HepG2 (cell line): ENCODE results near the gene BCAS3. TPM values are rescaled to one million over a fixed set of nuclear protein-coding genes. Genes with fewer than 3 reads are reported as not detected.

Source experiments
- ATAC-seq: fragments of 200-7000 bp; cut with Tn5 transposase; 3 replicates; pipeline ENCODE4 v1.9.1; 2020; ENCODE audit warnings: mild to moderate bottlenecking, moderate library complexity
- BruUV-seq: library from RNA; stranded (reverse); fragments of 400-500 nt; replicated peaks from 2 replicates; lab custom pipeline; 2021; lab: Mats Ljungman, UMichigan
- CTCF ChIA-PET: fragments of 300-600 bp; formaldehyde crosslinking; extraction: SDS; loops from one replicate; lab custom pipeline; 2021; ENCODE audit warnings: low total read pairs, inconsistent platforms, low intra/inter-chr PET ratio; lab: Yijun Ruan, JAX
- POLR2A ChIA-PET: fragments of 350-600 bp; sonication (Branson Sonifier 250); formaldehyde crosslinking; loops from one replicate; lab custom pipeline; 2020; ENCODE audit warnings: antibody characterized with exemption, inconsistent platforms; lab: Yijun Ruan, JAX
- DNase-seq: peaks from one replicate; pipeline ENCODE4 v3.0.0-alpha.2; 2015; ENCODE audit warnings: low spot score
- FAIRE-seq: peaks from 3 replicates; lab custom pipeline; 2011; peaks lifted over from hg19 to GRCh38; lab: Jason Lieb, UNC
- H2AFZ ChIP-seq: one replicate; pipeline ENCODE4 v1.6.1; 2011; ENCODE audit warnings: low read length, inconsistent platforms
- H3K27ac ChIP-seq: fragments of 300-600 bp; 3 replicates; pipeline ENCODE4 v1.8.0; 2011; ENCODE audit warnings: mixed run types, mild to moderate bottlenecking, mixed read lengths, low read length, inconsistent platforms; ENCODE audit not compliant: insufficient read depth; ENCODE audit errors: extremely low read length
- H3K27me3 ChIP-seq, 2 experiments: fragments of 200-600 bp in 1 of 2; 2 replicates in 1 of 2; 3 replicates in 1 of 2; pipeline versions ENCODE4 v1.6.0 to v1.8.0; 2011; ENCODE audit warnings: low read length in 2 of 2, mild to moderate bottlenecking in 2 of 2, moderate library complexity in 2 of 2, inconsistent platforms in 1 of 2; ENCODE audit not compliant: insufficient read depth in 2 of 2, control insufficient read depth in 1 of 2
- H3K36me3 ChIP-seq, 2 experiments: fragments of 200-600 bp in 1 of 2; replicated peaks in 1 of 2; 2 replicates in 1 of 2; 3 replicates in 1 of 2; pipeline versions ENCODE4 v1.5.1 to v1.8.0; 2011; ENCODE audit warnings: low read length in 2 of 2, inconsistent platforms in 1 of 2; ENCODE audit not compliant: insufficient read depth in 2 of 2, control insufficient read depth in 1 of 2
- H3K4me1 ChIP-seq: 2 replicates; pipeline ENCODE4 v1.5.1; 2012; ENCODE audit warnings: low read length, inconsistent platforms; ENCODE audit not compliant: insufficient read depth
- H3K4me2 ChIP-seq: 2 replicates; pipeline ENCODE4 v1.6.0; 2011; ENCODE audit warnings: low read depth, low read length, inconsistent platforms
- H3K4me3 ChIP-seq, 3 experiments: fragments of 200-600 bp in 1 of 3; sonication (generic), shearing (Covaris generic) in 1 of 3; replicated peaks in 1 of 3; 2 replicates each; pipeline ENCODE4 v1.5.1; 2011 to 2016; ENCODE audit warnings: low read length in 3 of 3, inconsistent platforms in 2 of 3, low read depth in 2 of 3, mild to moderate bottlenecking in 2 of 3, control low read depth in 1 of 3, mixed read lengths in 1 of 3; ENCODE audit not compliant: insufficient read depth in 1 of 3
- H3K79me2 ChIP-seq: one replicate; pipeline ENCODE4 v1.6.1; 2011; ENCODE audit warnings: low read length, inconsistent platforms; ENCODE audit not compliant: insufficient read depth
- H3K9ac ChIP-seq: 2 replicates; pipeline ENCODE4 v1.6.0; 2011; ENCODE audit warnings: mild to moderate bottlenecking, low read depth, low read length, inconsistent platforms; ENCODE audit not compliant: insufficient read depth
- H3K9me3 ChIP-seq: 2 replicates; pipeline ENCODE4 v1.5.1; 2012; ENCODE audit warnings: mild to moderate bottlenecking, low read length
- H4K20me1 ChIP-seq: 2 replicates; pipeline ENCODE4 v1.6.0; 2011; ENCODE audit warnings: inconsistent platforms, mild to moderate bottlenecking, low read length, moderate library complexity; ENCODE audit not compliant: insufficient read depth
- ASH2L ChIP-seq: fragments of 300-600, 200-600 bp; sonication (generic); IDR thresholded peaks from 2 replicates; pipeline ENCODE4 v1.7.0; 2017; ENCODE audit warnings: low read depth, mild to moderate bottlenecking, moderate library complexity, mixed read lengths, low read length; ENCODE audit not compliant: insufficient read length
- DRAP1 ChIP-seq: IDR thresholded peaks from 2 replicates; pipeline ENCODE4 v1.6.1; 2016; ENCODE audit warnings: missing genetic modification reagents, missing compliant biosample characterization
- JUND ChIP-seq: sonication (generic); formaldehyde crosslinking; IDR thresholded peaks from 2 replicates; pipeline ENCODE4 v1.8.0; 2022; ENCODE audit warnings: mild to moderate bottlenecking, missing genetic modification reagents
- MIXL1 ChIP-seq: IDR thresholded peaks from 2 replicates; pipeline ENCODE4 v1.6.1; 2016
- RAD21 ChIP-seq: fragments of 450-650 bp; formaldehyde crosslinking; IDR thresholded peaks from 2 replicates; pipeline ENCODE4 v1.5.0; 2020; ENCODE audit warnings: mild to moderate bottlenecking
- RXRB ChIP-seq: IDR thresholded peaks from 2 replicates; pipeline ENCODE4 v1.6.1; 2016; ENCODE audit warnings: borderline replicate concordance, missing genetic modification reagents, missing compliant biosample characterization
- SMC3 ChIP-seq: IDR thresholded peaks from 2 replicates; pipeline ENCODE4 v1.6.1; 2011; ENCODE audit warnings: low read length, improper control_type of control experiment
- STAG1 ChIP-seq: sonication (generic); formaldehyde crosslinking; IDR thresholded peaks from 2 replicates; pipeline ENCODE4 v1.4.0; 2020; ENCODE audit warnings: missing genetic modification reagents
- TRAFD1 ChIP-seq: sonication (generic); formaldehyde crosslinking; IDR thresholded peaks from 2 replicates; pipeline ENCODE4 v1.5.1; 2020; ENCODE audit warnings: missing genetic modification reagents, mild to moderate bottlenecking, borderline replicate concordance
- ZKSCAN8 ChIP-seq: IDR thresholded peaks from 2 replicates; pipeline ENCODE4 v1.6.1; 2016; ENCODE audit warnings: borderline replicate concordance, missing genetic modification reagents, missing compliant biosample characterization
- ZNF331 ChIP-seq: sonication (generic); formaldehyde crosslinking; IDR thresholded peaks from 2 replicates; pipeline ENCODE4 v1.4.0; 2020; ENCODE audit warnings: missing genetic modification reagents
- ZNF335 ChIP-seq: sonication (generic); formaldehyde crosslinking; IDR thresholded peaks from 2 replicates; pipeline ENCODE4 v1.4.0; 2020; ENCODE audit warnings: missing genetic modification reagents
- ZNF775 ChIP-seq: sonication (generic); formaldehyde crosslinking; IDR thresholded peaks from 2 replicates; pipeline ENCODE4 v1.4.0; 2020; ENCODE audit warnings: missing genetic modification reagents, mild to moderate bottlenecking, moderate library complexity, borderline replicate concordance
- ZNF782 ChIP-seq: sonication (generic); formaldehyde crosslinking; IDR thresholded peaks from 2 replicates; pipeline ENCODE4 v1.4.0; 2020; ENCODE audit warnings: missing genetic modification reagents, mild to moderate bottlenecking, borderline replicate concordance
- WGBS: methylation state at CpG from one replicate; pipeline ENCODE4 v1.1.6; 2017; ENCODE audit warnings: low lambda C conversion rate; 5-methylcytosine and 5-hydroxymethylcytosine counted together
- in situ Hi-C: cut with HindIII; loops from 2 replicates; pipeline ENCODE4 v1.10.0; 2017; ENCODE audit warnings: low pct_unique_long_range_greater_than_20kb; ENCODE audit not compliant: extremely low pct_ligation_motif_present
- intact Hi-C: fragments of 100-400 bp; cut with micrococcal nuclease; formaldehyde crosslinking; loops from one replicate; pipeline ENCODE4 v1.10.0; 2022; ENCODE audit not compliant: unreplicated experiment
- polyA plus RNA-seq, 8 experiments: library from polyadenylated mRNA; depleted of rRNA in 3 of 8; stranded (reverse) in 7 of 8; unstranded in 1 of 8; fragments of >200 nt; fragmentation: Illumina TruSeq in 4 of 8; extraction: Trizol in 4 of 8; gene quantifications; 2 replicates each; pipeline versions ENCODE4 v1.2.1 to v1.2.3, GENCODE V29; 2011 to 2016; ENCODE audit warnings: low read depth in 4 of 8, missing spikeins in 1 of 8, mixed read lengths in 1 of 8; ENCODE audit not compliant: insufficient read depth in 1 of 8
- total RNA-seq, 5 experiments: library from RNA; depleted of rRNA; stranded (reverse); fragments of >200 nt; fragmentation: Illumina TruSeq; extraction: Trizol; gene quantifications; 2 replicates each; pipeline ENCODE4 v1.2.3, GENCODE V29; 2016; ENCODE audit warnings: low read depth in 1 of 5
- TF ChIP-seq, protein P1 (sequence below): sonication (generic); formaldehyde crosslinking; IDR thresholded peaks from 2 replicates; pipeline ENCODE4 v1.5.0; 2020; ENCODE audit warnings: mild to moderate bottlenecking, missing genetic modification reagents, moderate library complexity

BCAS3 gene
- total and polyA plus RNA-seq, 2 of the 13 experiments (the other 11 are each of a cell fraction or from before 2014, with no cell fraction given) = 10.7 to 11.2 TPM

- intact Hi-C loops (loop anchor here (2.0 to 10.0 kb wide), 4 partner anchors 184 to 674 kb away; partner anchors contain the start of gene TBX2), in situ Hi-C loops (loop anchor here (10.0 kb wide), 1 partner anchor 674 kb away; the partner anchor contains the start of gene TBX2)
- ChIA-PET CTCF (interaction anchor here (1.6 to 2.1 kb wide), 2 partner anchors 90 to 282 kb away, joined by 3 to 7 read pairs; no protein-coding TSS in a partner anchor), POLR2A (no interaction called here)
- BruUV-seq = no TSS peak
- H3K36me3 ChIP-seq = no peaks in the 10 kb centered on the region
- no peaks in the 10 kb centered on the region for H3K79me2 ChIP-seq
- no peak overlapping the region for H3K4me3 ChIP-seq
- H3K27ac ChIP-seq = no peak overlapping the region
- ATAC-seq (peak; percentile 70), DNase-seq (peak; percentile 64), FAIRE-seq (peak; percentile 97)
- H4K20me1 ChIP-seq = no peaks in the 10 kb centered on the region
- TF ChIP-seq TRAFD1 (no peak), ZNF335 (0 out of 2 replicates have a peak, but pooled peaks have one; percentile 36), ZKSCAN8 (0 out of 2 replicates have a peak, but pooled peaks have one; percentile 31), ZNF331 (CRISPR knock-in tag) (peak; percentile 33; the same call in 1 of the 2 replicates), ASH2L (peak; percentile 30), ZNF782 (CRISPR knock-in tag) (no peak), ZNF775 (CRISPR knock-in tag) (no peak), STAG1 (CRISPR knock-in tag) (peak; percentile 91), RXRB (CRISPR knock-in tag) (peak; percentile 17; the same call in 1 of the 2 replicates), RAD21 (CRISPR knock-in tag) (peak; percentile 89), JUND (CRISPR knock-in tag) (no peak), SMC3 (peak; percentile 67), MIXL1 (CRISPR knock-in tag) (0 out of 2 replicates have a peak, but pooled peaks have one; percentile 31), DRAP1 (CRISPR knock-in tag) (0 out of 2 replicates have a peak, but pooled peaks have one; percentile 17)
- TF ChIP-seq, protein P1, sequence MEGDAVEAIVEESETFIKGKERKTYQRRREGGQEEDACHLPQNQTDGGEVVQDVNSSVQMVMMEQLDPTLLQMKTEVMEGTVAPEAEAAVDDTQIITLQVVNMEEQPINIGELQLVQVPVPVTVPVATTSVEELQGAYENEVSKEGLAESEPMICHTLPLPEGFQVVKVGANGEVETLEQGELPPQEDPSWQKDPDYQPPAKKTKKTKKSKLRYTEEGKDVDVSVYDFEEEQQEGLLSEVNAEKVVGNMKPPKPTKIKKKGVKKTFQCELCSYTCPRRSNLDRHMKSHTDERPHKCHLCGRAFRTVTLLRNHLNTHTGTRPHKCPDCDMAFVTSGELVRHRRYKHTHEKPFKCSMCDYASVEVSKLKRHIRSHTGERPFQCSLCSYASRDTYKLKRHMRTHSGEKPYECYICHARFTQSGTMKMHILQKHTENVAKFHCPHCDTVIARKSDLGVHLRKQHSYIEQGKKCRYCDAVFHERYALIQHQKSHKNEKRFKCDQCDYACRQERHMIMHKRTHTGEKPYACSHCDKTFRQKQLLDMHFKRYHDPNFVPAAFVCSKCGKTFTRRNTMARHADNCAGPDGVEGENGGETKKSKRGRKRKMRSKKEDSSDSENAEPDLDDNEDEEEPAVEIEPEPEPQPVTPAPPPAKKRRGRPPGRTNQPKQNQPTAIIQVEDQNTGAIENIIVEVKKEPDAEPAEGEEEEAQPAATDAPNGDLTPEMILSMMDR (CRISPR knock-in tag) = peak; percentile 88
- H3K9ac ChIP-seq = no peak overlapping the region
- no peaks in the 10 kb centered on the region for H3K27me3 ChIP-seq
- 41% methylated on average over 5 of the region's 5 CpGs for WGBS
- no peak overlapping the region for H2AFZ ChIP-seq
- H3K4me1 ChIP-seq = no peaks in the 10 kb centered on the region
- H3K4me2 ChIP-seq = no peak overlapping the region
- no peaks in the 10 kb centered on the region for H3K9me3 ChIP-seq
Measured at GRCh38 chr17:60720763-60721531, 43.3 kb downstream of the BCAS3 start.
